Activated naive CD4-positive, alpha-beta T cell treated with anti-CD3 and anti-CD28 coated beads, Interleukin-2, amount 10 ng/mL, durations not matched to agents 7 days and 5 days (primary cell): ENCODE measurements around the gene SLC12A8.

Experiments used
- CTCF ChIA-PET: fragments of 350-600 bp; sonication (Branson Sonifier 250); formaldehyde crosslinking; loops from one replicate; lab custom pipeline; 2021; ENCODE audit warnings: antibody characterized with exemption; lab: Charles Lee
- DNase-seq: peaks from one replicate; pipeline ENCODE4 v3.0.0-alpha.2; 2020
- H3K27ac Mint-ChIP-seq: one replicate; pipeline ENCODE4 v1.8.0; 2021; ENCODE audit warnings: mild to moderate bottlenecking, moderate library complexity, mixed read lengths
- H3K27me3 Mint-ChIP-seq: one replicate; pipeline ENCODE4 v1.8.0; 2021; ENCODE audit warnings: mild to moderate bottlenecking, mixed read lengths
- H3K36me3 Mint-ChIP-seq: one replicate; pipeline ENCODE4 v1.8.0; 2021; ENCODE audit warnings: mixed read lengths
- H3K4me1 Mint-ChIP-seq: one replicate; pipeline ENCODE4 v1.8.0; 2021; ENCODE audit warnings: mixed read lengths
- H3K4me3 Mint-ChIP-seq: one replicate; pipeline ENCODE4 v1.8.0; 2021; ENCODE audit warnings: mild to moderate bottlenecking, moderate library complexity, mixed read lengths
- H3K9me3 Mint-ChIP-seq: one replicate; pipeline ENCODE4 v1.8.0; 2021; ENCODE audit warnings: mixed read lengths

Gene SLC12A8

GRCh38 chr3:125212509-125213363, at the start of gene SLC12A8:
TSS of gene SLC12A8 (minus strand) at chr3:125212748. CDS start at chr3:125211349, 1,399 bp downstream.
- no peaks in the 10 kb centered on the region for H3K36me3 Mint-ChIP-seq
- no peak for DNase-seq
- H3K27me3 Mint-ChIP-seq = peaks cover 77% of the 10 kb centered on the region
- H3K27ac Mint-ChIP-seq = no peak within 1 kb of the TSS
- peaks cover 19% of the 10 kb centered on the region for H3K4me1 Mint-ChIP-seq
- CTCF ChIA-PET = no interaction called here
- H3K9me3 Mint-ChIP-seq = no peaks in the 10 kb centered on the region
- no peak within 1 kb of the TSS for H3K4me3 Mint-ChIP-seq

- DNase-seq = no peak
- Mint-ChIP-seq H3K4me1 (peaks cover 14% of the 10 kb centered on the region), H3K27me3 (no peaks in the 10 kb centered on the region), H3K4me3 (no peak overlapping the region), H3K36me3 (peaks cover 43% of the 10 kb centered on the region), H3K27ac (no peak overlapping the region), H3K9me3 (peaks cover 10% of the 10 kb centered on the region)
- CTCF ChIA-PET = interaction anchor here (1.2 kb wide), 1 partner anchor 10 kb away, joined by 3 read pairs; no protein-coding TSS in a partner anchor
Observed at GRCh38 chr3:125262161-125262560, 49.6 kb upstream of the SLC12A8 start.

- Mint-ChIP-seq H3K4me3 (no peak overlapping the region), H3K27ac (no peak overlapping the region), H3K9me3 (peaks cover 9% of the 10 kb centered on the region), H3K36me3 (peaks cover 39% of the 10 kb centered on the region), H3K4me1 (peaks cover 3% of the 10 kb centered on the region), H3K27me3 (no peaks in the 10 kb centered on the region)
- DNase-seq = no peak
- CTCF ChIA-PET = no interaction called here
Observed at GRCh38 chr3:125261031-125261430, 48.5 kb upstream of the SLC12A8 start.

GRCh38 chr3:125260158-125260557, 47.6 kb upstream of the SLC12A8 start:
- Mint-ChIP-seq H3K4me3 (no peak overlapping the region), H3K36me3 (peaks cover 36% of the 10 kb centered on the region), H3K9me3 (peaks cover 9% of the 10 kb centered on the region), H3K27ac (no peak overlapping the region), H3K27me3 (no peaks in the 10 kb centered on the region), H3K4me1 (no peaks in the 10 kb centered on the region)
- CTCF ChIA-PET = no interaction called here
- DNase-seq = no peak

GRCh38 chr3:125257536-125257935, 45.0 kb upstream of the SLC12A8 start:
- Mint-ChIP-seq H3K27ac (no peak overlapping the region), H3K4me1 (no peaks in the 10 kb centered on the region)
- DNase-seq = no peak

GRCh38 chr3:125256675-125257074, 44.1 kb upstream of the SLC12A8 start:
- no peak overlapping the region for H3K4me3 Mint-ChIP-seq
- H3K27me3 Mint-ChIP-seq = no peaks in the 10 kb centered on the region
- H3K4me1 Mint-ChIP-seq = no peaks in the 10 kb centered on the region
- no peak overlapping the region for H3K27ac Mint-ChIP-seq
- H3K9me3 Mint-ChIP-seq = peaks cover 9% of the 10 kb centered on the region
- DNase-seq = no peak
- H3K36me3 Mint-ChIP-seq = peaks cover 30% of the 10 kb centered on the region
- CTCF ChIA-PET = no interaction called here

More at GRCh38 chr3:125257536-125257935, 45.0 kb upstream of the SLC12A8 start:
- no peak overlapping the region for H3K4me3 Mint-ChIP-seq
- H3K27me3 Mint-ChIP-seq = no peaks in the 10 kb centered on the region
- H3K36me3 Mint-ChIP-seq = peaks cover 26% of the 10 kb centered on the region
- CTCF ChIA-PET = no interaction called here
- peaks cover 9% of the 10 kb centered on the region for H3K9me3 Mint-ChIP-seq

- no peak for DNase-seq
- CTCF ChIA-PET = no interaction called here
- Mint-ChIP-seq H3K4me1 (no peaks in the 10 kb centered on the region), H3K27me3 (no peaks in the 10 kb centered on the region), H3K4me3 (no peak overlapping the region), H3K36me3 (peaks cover 15% of the 10 kb centered on the region), H3K9me3 (no peaks in the 10 kb centered on the region), H3K27ac (no peak overlapping the region)
Observed at GRCh38 chr3:125250973-125251372, 38.4 kb upstream of the SLC12A8 start.

- Mint-ChIP-seq H3K4me1 (no peaks in the 10 kb centered on the region), H3K4me3 (no peak overlapping the region), H3K27me3 (no peaks in the 10 kb centered on the region), H3K27ac (no peak overlapping the region), H3K36me3 (peaks cover 25% of the 10 kb centered on the region), H3K9me3 (no peaks in the 10 kb centered on the region)
- DNase-seq = no peak
- CTCF ChIA-PET = no interaction called here
Observed at GRCh38 chr3:125246237-125246636, 33.7 kb upstream of the SLC12A8 start.

GRCh38 chr3:125245521-125245920, 33.0 kb upstream of the SLC12A8 start:
- no peak overlapping the region for H3K27ac Mint-ChIP-seq
- H3K27me3 Mint-ChIP-seq = no peaks in the 10 kb centered on the region
- DNase-seq = no peak
- peaks cover 27% of the 10 kb centered on the region for H3K36me3 Mint-ChIP-seq
- no peak overlapping the region for H3K4me3 Mint-ChIP-seq
- no peaks in the 10 kb centered on the region for H3K9me3 Mint-ChIP-seq
- CTCF ChIA-PET = no interaction called here
- no peaks in the 10 kb centered on the region for H3K4me1 Mint-ChIP-seq

GRCh38 chr3:125240496-125240895, 27.9 kb upstream of the SLC12A8 start:
- H3K4me3 Mint-ChIP-seq = no peak overlapping the region
- H3K27ac Mint-ChIP-seq = no peak overlapping the region
- H3K27me3 Mint-ChIP-seq = no peaks in the 10 kb centered on the region
- DNase-seq = no peak
- H3K36me3 Mint-ChIP-seq = peaks cover 34% of the 10 kb centered on the region
- peaks cover 3% of the 10 kb centered on the region for H3K9me3 Mint-ChIP-seq
- no peaks in the 10 kb centered on the region for H3K4me1 Mint-ChIP-seq
- CTCF ChIA-PET = no interaction called here

- H3K27me3 Mint-ChIP-seq = no peaks in the 10 kb centered on the region
- H3K36me3 Mint-ChIP-seq = peaks cover 34% of the 10 kb centered on the region
- H3K9me3 Mint-ChIP-seq = peaks cover 5% of the 10 kb centered on the region
- H3K4me3 Mint-ChIP-seq = no peak overlapping the region
- H3K27ac Mint-ChIP-seq = no peak overlapping the region
- no peaks in the 10 kb centered on the region for H3K4me1 Mint-ChIP-seq
- CTCF ChIA-PET = no interaction called here
- no peak for DNase-seq
Observed at GRCh38 chr3:125239266-125239665, 26.7 kb upstream of the SLC12A8 start.

GRCh38 chr3:125238759-125239158, 26.2 kb upstream of the SLC12A8 start:
- DNase-seq = no peak
- Mint-ChIP-seq H3K27ac (no peak overlapping the region), H3K27me3 (no peaks in the 10 kb centered on the region), H3K9me3 (peaks cover 5% of the 10 kb centered on the region), H3K4me3 (no peak overlapping the region), H3K36me3 (peaks cover 35% of the 10 kb centered on the region), H3K4me1 (no peaks in the 10 kb centered on the region)
- CTCF ChIA-PET = no interaction called here

GRCh38 chr3:125236331-125236903, 23.9 kb upstream of the SLC12A8 start:
- peaks cover 5% of the 10 kb centered on the region for H3K9me3 Mint-ChIP-seq
- no peak for DNase-seq
- H3K4me1 Mint-ChIP-seq = no peaks in the 10 kb centered on the region
- CTCF ChIA-PET = no interaction called here
- no peaks in the 10 kb centered on the region for H3K27me3 Mint-ChIP-seq
- H3K36me3 Mint-ChIP-seq = peaks cover 46% of the 10 kb centered on the region
- H3K4me3 Mint-ChIP-seq = no peak overlapping the region
- H3K27ac Mint-ChIP-seq = no peak overlapping the region

GRCh38 chr3:125234831-125235230, 22.3 kb upstream of the SLC12A8 start:
- H3K4me1 Mint-ChIP-seq = no peaks in the 10 kb centered on the region
- CTCF ChIA-PET = no interaction called here

GRCh38 chr3:125232401-125232800, 19.9 kb upstream of the SLC12A8 start:
- Mint-ChIP-seq H3K27me3 (no peaks in the 10 kb centered on the region), H3K9me3 (peaks cover 5% of the 10 kb centered on the region), H3K36me3 (peaks cover 45% of the 10 kb centered on the region), H3K4me1 (no peaks in the 10 kb centered on the region), H3K4me3 (no peak overlapping the region), H3K27ac (no peak overlapping the region)
- DNase-seq = no peak
- CTCF ChIA-PET = no interaction called here

More at GRCh38 chr3:125234831-125235230, 22.3 kb upstream of the SLC12A8 start:
- H3K4me3 Mint-ChIP-seq = no peak overlapping the region
- H3K9me3 Mint-ChIP-seq = peaks cover 5% of the 10 kb centered on the region
- H3K27ac Mint-ChIP-seq = no peak overlapping the region
- H3K36me3 Mint-ChIP-seq = peaks cover 45% of the 10 kb centered on the region
- DNase-seq = no peak
- H3K27me3 Mint-ChIP-seq = no peaks in the 10 kb centered on the region
